Measurements from ENCODE around the gene PTPRN2.

DNA sequence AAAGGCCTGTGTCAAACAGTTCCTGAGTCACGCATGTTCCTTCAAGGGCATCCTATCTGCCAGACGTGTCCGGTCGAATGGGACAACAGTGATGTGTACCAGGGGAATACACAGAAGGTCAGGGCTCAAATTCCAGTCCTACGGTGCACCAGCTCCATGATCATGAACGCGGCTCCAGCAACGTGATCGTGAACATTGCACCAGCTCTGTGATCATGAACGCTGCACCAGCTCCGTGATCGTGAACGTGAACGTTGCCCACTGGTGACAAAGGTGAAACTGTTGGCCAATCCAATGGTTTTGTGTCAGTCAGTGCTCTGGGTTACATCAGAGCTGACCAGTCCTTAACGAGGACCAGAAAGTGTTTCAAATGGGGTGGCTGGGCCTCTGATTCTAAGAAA is 4.3 kb upstream of the PTPRN2 start:
- TF ChIP-seq POLR2AphosphoS5 (IDR thresholded peaks at IDR 0.05; ENCODE audit: insufficient read depth, low read depth, low read length) = no peak
- TF ChIP-seq POLR2A (IDR thresholded peaks at IDR 0.05; ENCODE audit: low read depth, low read length) = no peak
- TF ChIP-seq, protein P1, sequence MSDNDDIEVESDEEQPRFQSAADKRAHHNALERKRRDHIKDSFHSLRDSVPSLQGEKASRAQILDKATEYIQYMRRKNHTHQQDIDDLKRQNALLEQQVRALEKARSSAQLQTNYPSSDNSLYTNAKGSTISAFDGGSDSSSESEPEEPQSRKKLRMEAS (IDR thresholded peaks at IDR 0.05; ENCODE audit: insufficient read depth, insufficient read length) = no peak

Measured in endothelial cell of umbilical vein (primary cell).